NOMO-1 (cell line): ENCODE results near the gene OR1J1.

Experiments
- DNase-seq, 2 experiments: peaks; one replicate each; lab custom pipeline; 2025; ENCODE audit not compliant: unreplicated experiment in 2 of 2; lab: John Stamatoyannopoulos, UW

OR1J1 gene

DNA sequence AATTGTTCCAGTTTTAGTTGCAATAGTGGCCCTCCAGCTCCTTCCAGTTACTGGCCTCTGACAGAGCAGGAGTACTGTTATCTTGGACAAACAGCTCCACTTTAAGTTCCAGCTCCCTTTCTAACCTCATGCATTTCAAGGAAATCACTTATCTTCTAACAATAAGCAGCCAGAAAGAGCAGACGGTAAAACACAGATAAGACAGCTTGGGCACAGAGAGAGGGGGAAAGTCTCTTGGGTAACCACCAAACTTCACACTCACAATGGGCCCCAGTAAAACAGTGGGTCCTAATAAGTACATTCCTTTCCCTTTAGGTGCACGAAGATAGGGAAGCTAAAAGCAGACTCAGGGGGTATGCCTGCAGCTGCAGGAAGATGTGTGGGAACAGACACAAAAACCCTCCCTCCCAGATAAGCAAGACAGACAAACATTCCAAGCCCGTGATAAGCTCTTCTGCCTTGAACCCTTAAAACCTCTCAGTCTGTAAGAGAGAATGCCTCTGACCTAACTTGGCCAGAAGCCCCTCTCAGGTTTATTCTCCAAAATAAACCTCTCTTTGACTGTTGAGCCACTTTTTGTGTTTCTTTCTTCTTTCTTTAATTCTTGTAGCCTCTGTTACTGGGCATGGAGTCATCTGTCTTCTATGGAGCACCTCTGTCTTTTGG lies 30.8 kb downstream of the OR1J1 start:
- DNase-seq, result no peak

- DNase-seq, result no peak
Measured at GRCh38 chr9:122445155-122445749, 32.5 kb downstream of the OR1J1 start.

GRCh38 chr9:122444041-122444733 lies 33.5 kb downstream of the OR1J1 start:
- no peak for DNase-seq

GRCh38 chr9:122442568-122442967 lies 35.2 kb downstream of the OR1J1 start:
- DNase-seq, result no peak
